GDM1 (cell line): ENCODE measurements around the gene PEDS1.
A peak's percentile ranks its signal among the peaks of the same experiment; 100 is the strongest.
"Not testable (repeated sequence)": the region's sequence is repeated elsewhere in the genome, so short reads cannot be mapped to it uniquely, and the experiment has no call there.

Experiments used
- DNase-seq: peaks from one replicate; lab custom pipeline; 2025; lab: John Stamatoyannopoulos, UW

PEDS1 gene

DNA sequence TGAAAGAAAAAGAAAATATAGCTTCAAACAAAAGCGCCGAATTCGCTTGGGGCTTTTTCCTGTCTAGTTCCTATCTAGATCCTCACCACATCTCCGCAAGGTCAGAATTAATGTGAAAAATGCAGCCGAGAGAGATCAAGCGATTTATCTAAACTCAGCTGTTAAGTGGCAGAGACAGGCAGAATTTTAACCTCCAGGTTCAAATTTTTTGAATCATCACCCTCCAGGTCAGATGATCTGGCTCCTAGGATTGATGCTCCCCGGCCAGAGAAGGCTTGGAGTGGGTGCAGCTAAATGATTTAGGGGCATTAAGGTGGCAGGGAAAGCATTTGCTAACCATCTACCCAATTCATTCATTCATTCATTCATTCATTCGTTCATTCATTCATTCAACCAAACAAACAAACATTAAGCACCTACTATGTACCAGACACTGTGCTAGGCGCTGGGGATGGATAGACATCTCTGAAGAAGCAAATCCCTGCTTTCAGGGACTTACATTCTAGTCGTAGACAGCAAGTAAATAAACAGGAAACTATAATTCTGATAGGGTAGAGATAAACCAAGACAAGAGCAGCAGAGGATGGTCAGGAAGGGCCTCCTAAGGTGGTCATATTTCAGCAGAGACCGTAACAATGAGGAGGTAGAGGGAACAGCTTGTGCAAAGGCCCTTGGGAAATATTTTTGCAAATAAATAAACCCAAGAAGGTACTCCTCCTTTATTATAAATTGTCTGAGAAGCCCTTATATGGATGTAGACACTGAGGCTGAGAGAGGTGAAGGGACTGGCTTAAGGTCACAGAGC lies 39.9 kb downstream of the PEDS1 start:
- DNase-seq, result no peak

DNA sequence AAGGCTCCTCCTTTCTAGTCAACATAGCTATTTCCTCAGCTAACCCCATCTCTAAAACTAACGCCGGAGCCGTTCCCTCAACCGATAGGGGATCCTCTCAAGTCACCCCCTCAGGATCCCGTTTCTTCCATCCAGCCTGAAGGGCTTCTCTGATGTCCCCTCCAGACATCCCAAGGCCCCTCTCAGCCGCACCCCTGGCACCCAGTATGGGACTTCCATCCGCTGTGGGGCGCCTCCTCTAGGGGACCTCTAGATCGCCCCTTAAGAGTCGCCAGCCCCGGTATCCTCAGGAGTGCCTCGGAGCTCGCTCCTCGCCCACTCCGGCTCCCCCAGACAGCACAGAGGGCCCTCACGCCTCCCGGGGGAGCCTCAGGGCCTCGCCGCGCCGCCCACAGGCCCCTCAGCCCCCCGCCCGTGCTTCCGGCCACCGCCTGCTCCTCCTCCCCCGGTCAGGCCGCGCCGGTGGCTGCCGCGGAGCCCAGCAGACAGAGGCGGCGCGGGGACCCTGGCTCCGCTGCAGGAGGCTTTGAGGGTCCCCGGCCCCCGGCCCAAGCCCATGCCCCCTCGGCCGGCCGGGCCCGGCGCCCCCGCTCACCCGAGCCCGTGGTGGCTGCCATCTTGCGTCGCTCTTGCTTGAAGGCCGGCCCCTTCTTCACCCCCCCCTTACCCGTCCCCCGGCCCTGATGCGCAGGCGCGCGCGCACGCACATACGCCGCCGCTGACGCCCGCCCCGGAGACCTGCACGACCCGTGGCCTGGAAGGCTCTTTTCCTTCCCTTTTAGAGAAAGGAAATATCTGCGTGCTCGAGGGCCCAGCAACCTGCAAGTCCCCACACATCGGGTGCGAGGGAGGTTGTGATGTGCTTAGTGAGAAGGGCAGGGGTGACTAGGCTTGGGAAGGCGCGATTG lies 40.8 kb downstream of the PEDS1 start, which contains the start of gene UBE2V1:
TSS of gene UBE2V1 (minus strand) at position 639 of the 908 bp plus-strand sequence. CDS start at position 617, 22 bp downstream.
- DNase-seq, result peak; percentile 90

DNA sequence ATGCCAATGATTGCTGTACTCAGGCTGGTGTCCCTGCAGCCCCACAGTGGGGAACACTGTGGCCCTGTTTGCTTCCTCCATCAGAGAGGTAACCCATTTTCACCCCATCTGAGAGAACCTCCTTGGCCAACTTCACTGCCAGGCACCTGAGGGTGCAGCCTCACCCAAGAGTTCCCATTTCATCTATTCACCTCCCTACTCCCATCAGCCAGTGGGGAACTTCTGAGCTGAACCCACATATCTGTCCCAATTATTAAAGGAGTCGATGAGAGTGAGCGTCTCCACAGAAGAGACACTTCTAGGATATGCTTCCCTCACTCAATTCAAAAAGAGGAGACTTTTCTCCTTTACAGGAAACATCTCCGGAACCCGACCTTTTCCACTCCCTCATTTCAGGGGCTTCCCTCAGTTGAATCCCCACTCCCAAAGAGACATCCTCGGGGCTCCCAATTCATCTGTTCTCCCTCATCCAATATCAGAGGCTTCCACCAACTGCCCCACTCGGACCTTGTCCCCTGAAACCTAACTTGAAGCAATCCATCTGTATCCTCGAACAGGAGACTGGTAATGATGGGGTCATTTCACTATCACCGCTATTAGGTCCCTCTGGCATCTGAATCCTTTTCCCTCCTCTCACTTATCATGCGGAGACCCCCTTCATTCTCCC lies 41.6 kb downstream of the PEDS1 start:
- no peak for DNase-seq

DNA sequence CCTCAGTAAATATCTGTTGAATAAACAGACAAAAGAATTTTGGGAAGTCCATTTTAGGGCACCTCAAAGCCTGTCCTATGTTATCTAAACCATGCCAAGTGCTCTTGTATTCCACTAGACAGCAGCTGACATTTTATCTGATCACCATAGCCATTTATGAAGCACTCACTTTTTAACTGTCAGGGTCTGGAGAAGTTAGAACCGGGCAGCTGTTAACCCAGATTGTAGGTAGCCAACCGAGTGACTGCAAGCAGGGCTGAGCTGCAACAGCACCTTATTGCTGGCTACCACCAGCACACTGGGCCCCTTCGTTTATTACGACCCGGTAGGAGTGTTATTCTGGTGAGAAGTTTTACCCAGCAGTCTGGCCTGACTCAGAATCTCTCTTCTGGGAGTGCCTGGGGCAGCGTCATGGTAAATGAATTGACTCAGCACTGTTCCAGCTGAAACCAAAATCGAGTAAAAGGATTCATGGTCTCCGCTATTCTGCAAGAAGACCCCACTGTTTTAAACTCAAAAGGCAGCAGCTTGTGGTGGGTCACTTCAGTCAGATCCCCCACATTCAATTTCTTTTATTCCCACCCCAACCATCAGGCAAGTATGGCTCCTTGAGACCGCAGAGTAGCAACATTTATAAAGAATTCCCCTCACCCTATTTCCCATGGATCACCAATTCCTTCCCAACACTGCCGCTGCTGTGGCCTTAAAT lies 42.2 kb downstream of the PEDS1 start:
- no peak for DNase-seq

GRCh38 chr20:50110141-50111047 lies 43.1 kb downstream of the PEDS1 start:
- peak; percentile 85 for DNase-seq

- DNase-seq, result no peak
These were observed 44.8 kb downstream of the PEDS1 start for GRCh38 chr20:50108556-50109235.

DNA sequence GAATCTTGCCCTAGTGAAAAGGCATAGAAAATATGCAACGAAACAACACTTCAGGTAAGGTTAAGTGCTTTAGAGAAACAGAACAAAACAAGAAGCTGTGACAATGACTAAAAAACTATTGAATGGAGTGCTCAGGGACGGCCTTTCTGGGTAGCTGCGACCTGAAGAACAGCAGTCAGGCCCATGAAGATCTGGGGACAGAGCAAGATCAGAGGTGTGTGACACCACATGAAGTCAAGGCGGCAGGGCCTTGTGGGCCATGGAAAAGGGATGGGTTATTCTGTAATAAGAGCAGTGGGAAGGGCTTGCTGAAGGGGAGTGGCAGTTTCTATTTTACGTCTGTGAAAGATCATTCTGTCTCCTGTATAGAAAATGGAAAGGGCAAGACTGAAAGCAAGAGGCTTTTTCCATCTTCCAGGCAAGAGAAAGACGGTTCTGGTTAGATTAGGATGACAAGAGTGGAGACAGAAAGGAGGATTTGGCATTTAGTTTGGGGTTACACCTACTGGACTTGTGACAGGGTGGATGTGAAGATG lies 45.7 kb downstream of the PEDS1 start:
- DNase-seq, result no peak

- DNase-seq, result no peak
These were observed 46.4 kb downstream of the PEDS1 start for GRCh38 chr20:50107086-50107660.

DNA sequence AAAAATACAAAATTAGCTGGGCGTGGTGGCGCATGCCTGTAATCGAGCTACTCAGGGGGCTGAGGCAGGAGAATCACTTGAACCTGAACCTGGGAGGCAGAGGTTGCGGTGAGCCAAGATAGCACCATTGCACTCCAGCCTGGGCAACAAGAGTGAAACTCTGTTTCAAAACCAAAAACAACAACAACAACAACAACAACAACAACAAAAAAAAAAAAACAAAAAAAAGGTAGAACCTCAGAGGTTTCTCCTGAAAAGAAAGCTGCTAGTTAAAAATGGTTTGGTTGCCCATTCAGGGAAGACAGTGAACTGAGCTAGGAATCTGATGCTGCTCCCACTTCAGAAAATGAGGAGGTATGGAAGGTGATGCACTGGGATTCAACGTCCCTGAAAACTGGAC lies 46.9 kb downstream of the PEDS1 start:
- not testable (repeated sequence) for DNase-seq
